Fibroblast of villous mesenchyme (primary cell): ENCODE results near the gene ANKIB1. TPM values are rescaled to one million over a fixed set of nuclear protein-coding genes. Genes with fewer than 3 reads are reported as not detected.

Source experiments
- DNase-seq: peaks from one replicate; pipeline ENCODE4 v3.0.0-alpha.2; 2010; ENCODE audit warnings: low read depth
- H3K4me3 ChIP-seq: 2 replicates; pipeline ENCODE4 v1.5.1; 2011; ENCODE audit warnings: low read depth, mild to moderate bottlenecking, low read length
- CTCF ChIP-seq: IDR thresholded peaks from 2 replicates; pipeline ENCODE4 v1.5.1; 2012; ENCODE audit warnings: low read depth, mild to moderate bottlenecking, low read length; ENCODE audit not compliant: insufficient read depth
- total RNA-seq: library from RNA; depleted of rRNA; stranded (reverse); fragments of >200 nt; gene quantifications from 2 replicates; pipeline ENCODE4 v1.2.3, GENCODE V29; 2012

ANKIB1 gene
- total RNA-seq, 1 donor: 91.1 TPM

- H3K4me3 ChIP-seq: no peak overlapping the region
- no peak for TF ChIP-seq CTCF
- no peak for DNase-seq
Observed at GRCh38 chr7:92281031-92281430, 35.3 kb downstream of the ANKIB1 start.

GRCh38 chr7:92282221-92282814, 36.5 kb downstream of the ANKIB1 start:
- DNase-seq: no peak
- TF ChIP-seq CTCF: no peak
- no peak overlapping the region for H3K4me3 ChIP-seq

GRCh38 chr7:92282930-92283329, 37.2 kb downstream of the ANKIB1 start:
- no peak for DNase-seq
- no peak overlapping the region for H3K4me3 ChIP-seq
- TF ChIP-seq CTCF: no peak

- no peak for TF ChIP-seq CTCF
- H3K4me3 ChIP-seq: no peak overlapping the region
- no peak for DNase-seq
Observed at GRCh38 chr7:92289321-92289720, 43.5 kb downstream of the ANKIB1 start.

- no peak for TF ChIP-seq CTCF
- H3K4me3 ChIP-seq: no peak overlapping the region
- no peak for DNase-seq
Observed at GRCh38 chr7:92292981-92293380, 47.2 kb downstream of the ANKIB1 start.

DNA sequence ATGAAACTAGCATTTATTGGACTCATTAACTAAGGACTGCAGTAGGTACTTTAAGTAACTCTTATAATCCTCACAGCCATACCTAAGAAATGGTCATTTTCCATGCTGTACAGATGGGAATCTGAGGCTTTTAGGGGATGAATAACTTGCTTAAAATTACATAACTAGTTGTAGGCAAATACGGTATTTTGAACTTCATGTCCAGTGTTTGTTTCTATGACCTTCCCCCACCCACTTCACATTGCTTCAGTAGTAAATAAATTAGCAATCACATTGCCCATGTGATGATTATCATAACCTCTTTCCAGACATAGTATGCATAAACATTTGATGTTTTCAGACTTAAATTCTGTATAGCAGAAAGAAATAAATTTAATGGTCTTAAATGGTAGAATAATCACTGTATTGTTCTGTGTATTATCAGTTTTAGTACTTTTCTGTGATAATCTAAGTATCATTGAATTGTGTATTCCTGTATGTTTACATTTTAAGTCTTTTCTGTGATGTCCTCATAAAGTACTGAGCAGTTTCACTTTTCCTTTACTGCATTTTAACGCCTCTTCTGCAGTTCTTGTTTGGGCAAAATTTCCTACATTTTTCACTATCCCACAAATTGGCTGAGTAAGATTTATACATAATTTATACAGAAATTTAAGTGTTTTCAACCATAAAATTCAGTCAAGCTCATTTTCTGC, 48.3 kb downstream of the ANKIB1 start:
- H3K4me3 ChIP-seq: peak overlapping the region; percentile 38
- TF ChIP-seq CTCF: no peak
- peak; percentile 68 for DNase-seq
